Small intestine (tissue), 7 donors: ENCODE data around the gene C1orf50. TPM values are rescaled to one million over a fixed set of nuclear protein-coding genes. Genes with fewer than 3 reads are reported as not detected.

ENCODE experiments used
- DNase-seq, 2 donors: peaks; one replicate each; pipeline versions ENCODE4 v3.0.0 to v3.0.0-alpha.2; 2013
- FAIRE-seq: peaks from 2 replicates; lab custom pipeline; 2012; peaks lifted over from hg19 to GRCh38; lab: Jason Lieb, UNC
- H3K27ac ChIP-seq, 3 donors: one replicate each; pipeline ENCODE4 v1.5.1; 2013; ENCODE audit warnings: low read length in 2 of 3, mild to moderate bottlenecking in 2 of 3, control low read depth in 1 of 3, inconsistent platforms in 1 of 3, low read depth in 1 of 3, moderate library complexity in 1 of 3
- H3K27me3 ChIP-seq, 3 donors: one replicate each; pipeline ENCODE4 v1.6.1; 2013; ENCODE audit warnings: low read length in 3 of 3, inconsistent platforms in 1 of 3; ENCODE audit not compliant: control insufficient read depth in 3 of 3, insufficient read depth in 3 of 3
- H3K36me3 ChIP-seq, 3 donors: one replicate each; pipeline ENCODE4 v1.6.1; 2013; ENCODE audit warnings: low read length in 3 of 3, inconsistent platforms in 1 of 3, low read depth in 1 of 3, mild to moderate bottlenecking in 1 of 3, moderate library complexity in 1 of 3; ENCODE audit not compliant: control insufficient read depth in 3 of 3, insufficient read depth in 2 of 3
- H3K4me1 ChIP-seq, 3 donors: one replicate each; pipeline ENCODE4 v1.6.1; 2013; ENCODE audit warnings: low read length in 2 of 3, inconsistent platforms in 1 of 3, low read depth in 1 of 3, mild to moderate bottlenecking in 1 of 3, moderate library complexity in 1 of 3; ENCODE audit not compliant: control insufficient read depth in 3 of 3, insufficient read depth in 2 of 3
- H3K4me3 ChIP-seq, 3 donors: one replicate each; pipeline ENCODE4 v1.5.1; 2013; ENCODE audit warnings: low read length in 3 of 3, control low read depth in 1 of 3, inconsistent platforms in 1 of 3, low read depth in 1 of 3, mild to moderate bottlenecking in 1 of 3, moderate library complexity in 1 of 3
- H3K9me3 ChIP-seq, 2 donors: one replicate each; pipeline ENCODE4 v1.6.1; 2013; ENCODE audit warnings: low read depth in 1 of 2, low read length in 1 of 2; ENCODE audit not compliant: control insufficient read depth in 2 of 2, insufficient read depth in 1 of 2
- WGBS, 3 donors: extraction: QIAGEN DNeasy Blood & Tissue Kit; methylation state at CpG; one replicate each; pipeline ENCODE4 v1.1.7; 2013; 5-methylcytosine and 5-hydroxymethylcytosine counted together
- polyA plus RNA-seq, 4 donors: library from polyadenylated mRNA; stranded (reverse) in 3 of 4; unstranded in 1 of 4; fragments of 200-250 nt in 3 of 4; fragments of 120-200 nt in 1 of 4; gene quantifications; one replicate each; pipeline versions ENCODE4 v1.2.1 to v1.2.3, GENCODE V29; 2013
- donor health status: healthy with polysubstance abuse.
- donor health status: control.
- donor health status: control.
- donor health status: Bipolar disorder and iron deficiency.
- donor health status: healthy.

The C1orf50 gene
- polyA plus RNA-seq, 4 donors: 3.9 to 9.1 (median 5.0) TPM

DNA sequence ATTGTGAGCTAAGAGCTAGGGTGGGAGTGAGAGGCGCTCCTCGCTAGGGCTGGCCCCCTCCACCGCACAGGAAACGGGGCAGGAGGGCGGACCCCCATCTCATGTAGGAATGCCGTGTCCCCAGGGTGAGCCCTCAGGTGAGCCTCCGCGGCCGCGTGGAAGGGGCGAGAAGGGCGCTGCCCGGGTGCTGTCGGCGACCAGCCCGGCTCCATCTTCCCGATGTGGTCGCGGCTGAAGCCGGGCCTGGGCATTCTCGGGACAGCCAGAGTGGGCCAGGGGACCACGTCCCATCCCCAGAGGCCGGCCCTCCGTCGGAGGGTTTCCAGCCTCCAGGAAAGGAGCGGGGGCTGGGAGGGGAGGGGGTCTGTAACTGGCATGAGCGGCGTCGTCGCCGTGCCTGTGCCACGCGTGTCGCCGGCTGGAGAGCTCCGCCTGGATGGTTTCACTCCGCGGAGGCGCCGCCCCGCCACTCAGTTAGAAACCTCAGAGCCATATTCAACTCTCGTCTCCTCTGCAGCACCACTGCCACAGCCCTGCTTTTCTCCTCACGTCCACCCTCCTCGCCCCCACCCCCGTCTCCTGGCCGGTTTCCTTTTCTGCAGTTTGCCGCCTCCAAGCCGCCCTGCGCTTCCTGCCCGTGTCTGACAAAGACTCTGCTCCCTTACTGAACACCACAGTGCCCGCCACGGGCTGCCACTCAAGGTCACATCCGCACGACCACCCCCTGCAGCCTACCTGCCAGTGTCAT, 18.1 kb downstream of the C1orf50 start, which contains the start of gene TMEM269:
Gene TMEM269 (plus strand): TSS at position 46 of the 748 bp plus-strand sequence. CDS start 4,903 bp downstream, outside the sequence.
- DNase-seq (peak in 1 of 2 donors; percentile 28), FAIRE-seq (no peak)
- 8 to 12% (median 11%) methylated on average over 43 to 54 of the region's 54 CpGs for WGBS, 3 donors
- H3K27ac ChIP-seq: no peak within 1 kb of the TSS
- H3K4me3 ChIP-seq: peak within 1 kb of the TSS in 2 of 3 donors; percentile 24 to 39
- H3K27me3 ChIP-seq: peaks cover 0 to 37% (median 0%) of the 10 kb centered on the region in 3 donors
- peaks cover 0 to 9% (median 0%) of the 10 kb centered on the region in 3 donors for H3K4me1 ChIP-seq
- H3K9me3 ChIP-seq: no peaks in the 10 kb centered on the region
- peaks cover 0 to 22% (median 0%) of the 10 kb centered on the region in 3 donors for H3K36me3 ChIP-seq

DNA sequence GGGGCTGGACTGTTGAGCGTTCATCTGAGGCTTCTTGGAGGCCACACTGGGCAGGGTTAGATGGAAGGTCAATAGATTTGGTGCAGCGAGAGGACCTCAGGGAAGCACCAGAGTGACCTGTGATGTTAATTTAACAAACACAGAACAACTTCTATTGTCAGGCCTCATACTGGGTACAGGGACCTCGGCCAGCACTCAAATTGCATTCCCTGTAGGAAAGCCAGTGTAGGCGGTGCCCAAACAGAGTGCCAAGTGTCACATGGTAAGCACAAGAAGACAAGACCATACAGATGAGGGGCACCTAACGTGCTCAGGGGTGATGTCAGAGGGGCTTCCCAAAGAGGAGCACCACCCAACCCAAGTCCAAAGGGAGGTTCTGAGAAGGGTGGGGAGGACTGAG, 19.0 kb downstream of the C1orf50 start:
- Histone ChIP-seq H3K4me1 (peaks cover 0 to 9% (median 0%) of the 10 kb centered on the region in 3 donors), H3K9me3 (no peaks in the 10 kb centered on the region), H3K27ac (no peak overlapping the region), H3K27me3 (peaks cover 0 to 37% (median 0%) of the 10 kb centered on the region in 3 donors), H3K4me3 (no peak overlapping the region), H3K36me3 (peaks cover 0 to 18% (median 0%) of the 10 kb centered on the region in 3 donors)
- WGBS, 3 donors: 86 to 92% (median 92%) methylated on average over 5 of the region's 5 CpGs
- no peak for FAIRE-seq
- no peak for DNase-seq

DNA sequence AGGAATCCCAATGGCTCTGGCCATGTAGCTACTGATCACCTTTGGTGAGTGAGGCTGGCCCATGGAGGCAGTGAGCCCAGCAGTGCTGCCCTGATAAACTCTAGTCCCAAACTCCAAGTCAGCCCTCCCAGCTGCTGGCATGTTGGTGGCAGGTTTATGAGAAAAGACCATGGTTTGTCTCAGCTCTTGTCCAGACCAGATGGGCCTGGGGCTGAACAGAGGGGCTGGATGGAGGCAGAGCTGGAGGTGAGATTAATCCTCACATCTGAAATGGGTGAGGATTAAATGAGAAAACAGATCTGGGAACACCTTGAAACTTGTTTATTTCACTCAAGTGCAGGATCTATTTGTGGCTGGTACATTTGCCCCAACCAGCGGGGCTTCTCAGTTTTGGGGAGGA, 21.0 kb downstream of the C1orf50 start:
- Histone ChIP-seq H3K9me3 (no peaks in the 10 kb centered on the region), H3K4me1 (peaks cover 0 to 9% (median 0%) of the 10 kb centered on the region in 3 donors), H3K36me3 (peaks cover 0 to 12% (median 0%) of the 10 kb centered on the region in 3 donors), H3K27me3 (peaks cover 0 to 38% (median 0%) of the 10 kb centered on the region in 3 donors), H3K4me3 (no peak overlapping the region), H3K27ac (no peak overlapping the region)
- FAIRE-seq (no peak), DNase-seq (no peak)
- WGBS, 3 donors: 89 to 100% (median 94%) methylated on average over 1 of the region's 1 CpG

DNA sequence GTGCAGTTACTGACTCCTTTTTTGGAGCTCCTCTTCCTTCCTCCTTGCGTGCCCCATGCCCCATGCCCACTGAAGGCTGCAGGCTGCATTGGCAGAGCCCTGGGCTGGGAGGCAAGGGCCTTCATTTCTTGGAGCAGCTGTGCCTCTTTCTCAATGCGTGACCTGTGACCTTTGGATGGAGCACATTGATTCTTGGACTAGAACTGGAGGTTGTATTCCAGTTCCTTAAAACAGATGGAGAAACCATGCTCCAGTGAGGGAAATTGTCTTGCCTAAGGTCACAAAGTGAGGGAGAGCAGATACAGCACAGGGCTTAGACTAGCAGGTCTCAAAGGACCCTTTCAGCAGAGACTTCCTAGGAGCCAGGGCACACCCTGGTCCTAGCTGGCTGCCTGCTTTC, 26.8 kb downstream of the C1orf50 start:
- WGBS, 3 donors: 67 to 80% (median 79%) methylated on average over 1 to 2 of the region's 2 CpGs
- peaks cover 0 to 6% (median 0%) of the 10 kb centered on the region in 3 donors for H3K27me3 ChIP-seq
- DNase-seq (no peak), FAIRE-seq (no peak)
- no peak overlapping the region for H3K4me3 ChIP-seq
- peaks cover 0 to 2% (median 0%) of the 10 kb centered on the region in 3 donors for H3K36me3 ChIP-seq
- no peak overlapping the region for H3K27ac ChIP-seq
- no peaks in the 10 kb centered on the region for H3K9me3 ChIP-seq
- H3K4me1 ChIP-seq: no peaks in the 10 kb centered on the region

DNA sequence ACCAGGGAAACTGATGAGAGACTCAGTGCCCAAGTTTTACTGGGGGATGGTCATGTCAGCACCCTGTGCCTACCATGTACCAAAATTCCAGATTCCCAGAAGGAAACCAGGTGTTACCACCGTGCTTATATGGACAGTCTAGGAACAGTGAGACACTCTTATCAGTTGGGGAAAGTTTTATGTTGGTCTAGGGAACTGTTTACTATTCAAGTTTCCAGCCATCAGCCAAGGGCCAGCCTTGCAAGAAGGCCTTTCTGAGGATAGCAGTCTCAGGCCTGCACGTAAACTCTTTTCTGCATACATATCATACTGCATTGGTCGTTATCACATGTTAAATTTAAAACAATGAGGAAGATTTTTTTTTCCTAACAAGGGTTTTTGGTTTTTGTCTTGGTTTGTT, 30.4 kb downstream of the C1orf50 start:
- no peak for FAIRE-seq
- no peak for DNase-seq
- no peaks in the 10 kb centered on the region for H3K36me3 ChIP-seq
- H3K4me3 ChIP-seq: no peak overlapping the region
- H3K9me3 ChIP-seq: no peaks in the 10 kb centered on the region
- peaks cover 0 to 2% (median 0%) of the 10 kb centered on the region in 3 donors for H3K27me3 ChIP-seq
- 69 to 76% (median 72%) methylated on average over 3 of the region's 3 CpGs for WGBS, 3 donors
- no peaks in the 10 kb centered on the region for H3K4me1 ChIP-seq
- H3K27ac ChIP-seq: no peak overlapping the region

DNA sequence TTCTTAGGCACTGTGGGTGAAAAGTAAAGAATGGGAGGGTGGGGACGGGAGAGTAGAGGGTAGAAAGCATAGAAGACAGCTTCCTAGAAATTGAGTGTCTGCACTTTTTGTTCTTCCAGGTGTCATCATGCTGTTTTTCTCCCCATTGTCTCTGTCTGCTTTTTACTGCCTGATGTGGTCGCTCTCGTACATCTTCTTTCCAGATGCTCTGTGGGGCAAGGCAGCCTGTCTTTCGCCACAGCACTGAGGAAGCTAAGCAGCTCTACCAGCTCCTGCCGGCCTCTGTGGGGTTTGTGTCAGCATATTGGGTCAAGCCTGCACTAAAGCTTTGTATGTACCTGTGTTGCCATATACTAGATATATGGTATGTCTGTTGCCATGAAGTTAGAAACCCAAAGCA, 30.9 kb downstream of the C1orf50 start:
- Histone ChIP-seq H3K4me3 (no peak overlapping the region), H3K4me1 (no peaks in the 10 kb centered on the region), H3K36me3 (no peaks in the 10 kb centered on the region), H3K9me3 (no peaks in the 10 kb centered on the region), H3K27me3 (peaks cover 0 to under 1% (median 0%) of the 10 kb centered on the region in 3 donors), H3K27ac (no peak overlapping the region)
- DNase-seq (no peak), FAIRE-seq (no peak)
- 83 to 88% (median 85%) methylated on average over 5 of the region's 5 CpGs for WGBS, 3 donors

DNA sequence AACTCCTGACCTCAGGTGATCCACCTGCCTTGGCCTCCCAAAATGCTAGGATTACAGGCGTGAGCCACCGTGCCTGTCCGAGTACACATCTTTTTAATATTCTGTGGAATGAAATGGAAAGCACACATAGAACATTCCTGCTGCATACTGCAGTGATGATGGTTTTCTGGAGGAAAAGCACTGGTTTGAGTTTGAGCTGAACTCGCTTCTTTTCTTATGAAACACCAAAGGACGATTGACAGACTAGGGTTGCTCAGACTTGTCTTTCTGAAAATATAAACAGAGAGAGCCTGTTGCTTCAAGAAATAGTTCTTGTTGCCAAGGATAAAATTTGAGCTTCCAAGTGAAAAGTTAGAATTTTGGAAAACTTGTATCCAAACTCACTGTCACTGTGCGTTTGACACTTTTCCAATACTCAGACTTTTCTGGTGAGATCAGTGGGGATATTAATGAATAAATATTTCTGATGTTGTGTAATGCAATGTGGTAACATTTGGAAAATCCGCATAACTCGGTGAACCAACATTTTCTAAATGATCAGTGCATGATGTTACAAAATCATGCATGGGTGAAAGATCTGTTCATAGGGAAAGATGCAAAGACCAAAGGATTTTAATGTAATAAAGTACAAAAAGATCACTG, 34.9 kb downstream of the C1orf50 start:
- FAIRE-seq: no peak
- peaks cover 0 to 10% (median 0%) of the 10 kb centered on the region in 3 donors for H3K36me3 ChIP-seq
- peaks cover 0 to 10% of the 10 kb centered on the region in 2 donors for H3K9me3 ChIP-seq
- H3K4me1 ChIP-seq: no peaks in the 10 kb centered on the region
- H3K27ac ChIP-seq: no peak overlapping the region
- no peak for DNase-seq
- H3K4me3 ChIP-seq: no peak overlapping the region
- no peaks in the 10 kb centered on the region for H3K27me3 ChIP-seq
- 79 to 93% (median 84%) methylated on average over 8 of the region's 8 CpGs for WGBS, 3 donors

DNA sequence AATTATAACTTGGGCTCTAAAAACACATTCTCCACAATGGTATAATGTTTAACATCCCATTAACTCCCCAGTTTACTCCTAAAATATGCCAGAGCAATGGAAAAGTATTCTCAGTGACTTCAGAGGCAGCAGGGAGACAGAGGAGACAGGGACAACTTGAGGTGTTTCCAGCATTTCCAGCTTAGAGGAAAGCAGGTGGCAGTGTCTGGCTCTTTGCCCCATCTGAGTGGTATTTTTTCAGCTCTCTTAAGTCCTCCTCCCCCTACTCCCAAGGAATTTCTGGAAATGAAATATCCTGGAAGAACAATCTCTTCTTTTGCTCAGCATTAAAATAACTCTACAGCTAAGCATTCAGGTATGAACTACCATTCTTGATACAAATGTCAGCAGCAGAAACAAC, 39.1 kb downstream of the C1orf50 start:
- FAIRE-seq: no peak
- H3K4me1 ChIP-seq: no peaks in the 10 kb centered on the region
- no peaks in the 10 kb centered on the region for H3K27me3 ChIP-seq
- no peak overlapping the region for H3K27ac ChIP-seq
- H3K9me3 ChIP-seq: peaks cover 0 to 10% of the 10 kb centered on the region in 2 donors
- no peak for DNase-seq
- no peak overlapping the region for H3K4me3 ChIP-seq
- H3K36me3 ChIP-seq: peaks cover 0 to 15% (median 0%) of the 10 kb centered on the region in 3 donors
